Measurements from ENCODE around the gene CACNA1E.

DNA sequence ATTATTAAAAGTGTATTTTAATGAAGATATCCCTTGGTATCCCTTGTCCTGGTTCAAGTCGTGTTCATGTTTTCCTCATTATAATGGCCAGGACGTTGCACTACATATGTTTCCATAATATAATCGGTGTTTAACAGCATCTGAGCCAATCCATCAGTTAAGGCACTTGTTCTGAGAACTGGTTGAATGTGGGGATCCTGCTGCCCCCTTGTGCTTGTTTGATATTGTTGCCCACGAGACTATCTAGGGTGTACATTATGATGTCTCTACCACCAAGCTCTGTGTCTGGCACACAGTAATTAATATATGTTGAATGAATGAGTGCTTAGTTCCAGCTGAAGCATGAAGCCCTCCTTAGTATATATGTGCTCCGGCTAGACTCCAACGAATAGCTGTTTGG lies 193.0 kb downstream of the CACNA1E start:
- TF ChIP-seq, protein P1, sequence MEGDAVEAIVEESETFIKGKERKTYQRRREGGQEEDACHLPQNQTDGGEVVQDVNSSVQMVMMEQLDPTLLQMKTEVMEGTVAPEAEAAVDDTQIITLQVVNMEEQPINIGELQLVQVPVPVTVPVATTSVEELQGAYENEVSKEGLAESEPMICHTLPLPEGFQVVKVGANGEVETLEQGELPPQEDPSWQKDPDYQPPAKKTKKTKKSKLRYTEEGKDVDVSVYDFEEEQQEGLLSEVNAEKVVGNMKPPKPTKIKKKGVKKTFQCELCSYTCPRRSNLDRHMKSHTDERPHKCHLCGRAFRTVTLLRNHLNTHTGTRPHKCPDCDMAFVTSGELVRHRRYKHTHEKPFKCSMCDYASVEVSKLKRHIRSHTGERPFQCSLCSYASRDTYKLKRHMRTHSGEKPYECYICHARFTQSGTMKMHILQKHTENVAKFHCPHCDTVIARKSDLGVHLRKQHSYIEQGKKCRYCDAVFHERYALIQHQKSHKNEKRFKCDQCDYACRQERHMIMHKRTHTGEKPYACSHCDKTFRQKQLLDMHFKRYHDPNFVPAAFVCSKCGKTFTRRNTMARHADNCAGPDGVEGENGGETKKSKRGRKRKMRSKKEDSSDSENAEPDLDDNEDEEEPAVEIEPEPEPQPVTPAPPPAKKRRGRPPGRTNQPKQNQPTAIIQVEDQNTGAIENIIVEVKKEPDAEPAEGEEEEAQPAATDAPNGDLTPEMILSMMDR (conservative IDR thresholded peaks at IDR 0.05; ENCODE audit: low read depth, low read length) = peak; percentile 53
- no peak for TF ChIP-seq EZH2 (IDR thresholded peaks at IDR 0.05; ENCODE audit: borderline replicate concordance, low read depth, low read length, poor library complexity, severe bottlenecking)
